Measurements from ENCODE around the gene FAM50A.

- no peak for TF ChIP-seq EZH2 (IDR thresholded peaks at IDR 0.05; ENCODE audit: low read length, unreplicated experiment)
- TF ChIP-seq, protein P1, sequence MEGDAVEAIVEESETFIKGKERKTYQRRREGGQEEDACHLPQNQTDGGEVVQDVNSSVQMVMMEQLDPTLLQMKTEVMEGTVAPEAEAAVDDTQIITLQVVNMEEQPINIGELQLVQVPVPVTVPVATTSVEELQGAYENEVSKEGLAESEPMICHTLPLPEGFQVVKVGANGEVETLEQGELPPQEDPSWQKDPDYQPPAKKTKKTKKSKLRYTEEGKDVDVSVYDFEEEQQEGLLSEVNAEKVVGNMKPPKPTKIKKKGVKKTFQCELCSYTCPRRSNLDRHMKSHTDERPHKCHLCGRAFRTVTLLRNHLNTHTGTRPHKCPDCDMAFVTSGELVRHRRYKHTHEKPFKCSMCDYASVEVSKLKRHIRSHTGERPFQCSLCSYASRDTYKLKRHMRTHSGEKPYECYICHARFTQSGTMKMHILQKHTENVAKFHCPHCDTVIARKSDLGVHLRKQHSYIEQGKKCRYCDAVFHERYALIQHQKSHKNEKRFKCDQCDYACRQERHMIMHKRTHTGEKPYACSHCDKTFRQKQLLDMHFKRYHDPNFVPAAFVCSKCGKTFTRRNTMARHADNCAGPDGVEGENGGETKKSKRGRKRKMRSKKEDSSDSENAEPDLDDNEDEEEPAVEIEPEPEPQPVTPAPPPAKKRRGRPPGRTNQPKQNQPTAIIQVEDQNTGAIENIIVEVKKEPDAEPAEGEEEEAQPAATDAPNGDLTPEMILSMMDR (conservative IDR thresholded peaks at IDR 0.05; ENCODE audit: low read depth, low read length), result no peak
Observed at GRCh38 chrX:154443992-154444754, at the start of gene FAM50A.

Measured in PC-3 (cell line).